AG09309 (cell line): ENCODE data around the gene AK1.
"Not testable (repeated sequence)": the region's sequence is repeated elsewhere in the genome, so short reads cannot be mapped to it uniquely, and the experiment has no call there.

Experiments used
- DNase-seq: peaks from one replicate; pipeline ENCODE4 v3.0.0-alpha.2; 2010; ENCODE audit warnings: low read depth
- H3K4me3 ChIP-seq: 2 replicates; pipeline ENCODE4 v1.5.1; 2011; ENCODE audit warnings: mild to moderate bottlenecking, low read depth, low read length, moderate library complexity; ENCODE audit not compliant: control insufficient read depth
- TF ChIP-seq, protein P1 (sequence below): IDR thresholded peaks from 2 replicates; pipeline ENCODE4 v1.5.1; 2011; ENCODE audit warnings: mild to moderate bottlenecking, low read depth, low read length, inconsistent platforms; ENCODE audit not compliant: insufficient read depth, control insufficient read depth; ENCODE audit errors: missing control alignments

AK1 gene

DNA sequence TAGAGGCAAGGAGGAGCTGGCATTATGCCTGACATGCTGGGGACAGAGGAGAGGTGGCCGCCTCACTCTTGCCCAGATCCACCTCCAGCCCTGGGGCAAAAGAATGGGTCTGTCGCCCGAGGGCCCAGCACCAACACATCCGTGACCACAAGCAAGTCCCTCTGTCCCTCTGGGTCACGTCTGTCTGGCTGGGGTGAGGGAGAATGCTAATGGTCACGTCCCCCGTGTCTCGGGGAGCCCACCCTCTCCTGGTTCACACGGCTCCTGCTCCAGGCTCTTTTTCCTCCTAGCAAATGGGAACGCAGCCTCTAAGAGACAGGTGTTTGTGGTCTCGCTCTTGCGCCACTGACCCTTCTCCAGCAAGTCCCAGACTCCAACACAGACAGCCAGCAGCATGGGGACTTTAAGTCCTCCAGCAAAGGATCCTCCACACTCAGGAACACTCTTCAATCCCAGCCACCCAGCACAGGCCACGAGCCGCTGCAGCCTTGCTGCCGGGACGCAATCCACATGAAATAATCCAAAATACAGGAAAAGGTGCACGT lies 27.1 kb downstream of the AK1 start:
- no peak for DNase-seq
- TF ChIP-seq, protein P1, sequence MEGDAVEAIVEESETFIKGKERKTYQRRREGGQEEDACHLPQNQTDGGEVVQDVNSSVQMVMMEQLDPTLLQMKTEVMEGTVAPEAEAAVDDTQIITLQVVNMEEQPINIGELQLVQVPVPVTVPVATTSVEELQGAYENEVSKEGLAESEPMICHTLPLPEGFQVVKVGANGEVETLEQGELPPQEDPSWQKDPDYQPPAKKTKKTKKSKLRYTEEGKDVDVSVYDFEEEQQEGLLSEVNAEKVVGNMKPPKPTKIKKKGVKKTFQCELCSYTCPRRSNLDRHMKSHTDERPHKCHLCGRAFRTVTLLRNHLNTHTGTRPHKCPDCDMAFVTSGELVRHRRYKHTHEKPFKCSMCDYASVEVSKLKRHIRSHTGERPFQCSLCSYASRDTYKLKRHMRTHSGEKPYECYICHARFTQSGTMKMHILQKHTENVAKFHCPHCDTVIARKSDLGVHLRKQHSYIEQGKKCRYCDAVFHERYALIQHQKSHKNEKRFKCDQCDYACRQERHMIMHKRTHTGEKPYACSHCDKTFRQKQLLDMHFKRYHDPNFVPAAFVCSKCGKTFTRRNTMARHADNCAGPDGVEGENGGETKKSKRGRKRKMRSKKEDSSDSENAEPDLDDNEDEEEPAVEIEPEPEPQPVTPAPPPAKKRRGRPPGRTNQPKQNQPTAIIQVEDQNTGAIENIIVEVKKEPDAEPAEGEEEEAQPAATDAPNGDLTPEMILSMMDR: no peak

DNA sequence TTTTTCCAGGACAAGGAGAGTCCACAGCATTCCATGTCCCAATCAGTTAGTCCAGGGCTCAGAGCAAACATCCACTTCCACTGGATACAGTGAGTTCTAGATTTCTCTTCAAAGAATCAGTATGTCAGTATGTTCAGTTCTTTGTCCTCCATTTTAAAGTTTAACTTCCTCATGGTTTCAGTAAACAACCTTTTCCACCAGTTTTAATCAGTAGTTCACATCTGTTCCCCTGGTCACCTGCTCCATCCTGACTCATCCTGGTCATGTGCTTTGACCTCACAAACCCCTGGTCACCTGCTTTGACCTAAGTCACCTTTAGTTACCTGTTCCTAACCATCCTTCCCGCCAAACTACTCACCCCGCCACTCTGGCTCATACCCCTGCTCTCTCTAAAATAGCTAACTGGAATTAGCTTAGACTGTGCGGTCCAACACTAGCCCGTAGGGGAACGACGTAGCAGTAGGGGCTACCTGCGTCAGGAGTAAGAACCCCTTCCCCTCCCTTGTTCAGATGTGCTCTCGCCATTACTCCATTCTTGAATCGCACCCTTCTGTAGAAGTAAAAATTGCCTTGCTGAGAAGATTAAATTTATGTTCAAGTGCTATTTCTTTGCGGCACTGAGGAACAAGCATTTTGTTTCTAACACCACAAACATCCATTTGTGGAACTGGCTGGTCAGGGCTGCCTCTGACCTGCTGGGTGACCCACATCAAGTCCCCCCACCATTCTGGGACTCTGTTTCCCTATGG lies 28.5 kb downstream of the AK1 start:
- TF ChIP-seq, protein P1: no peak
- H3K4me3 ChIP-seq: no peak overlapping the region
- DNase-seq: no peak

More for the DNA sequence above, 27.1 kb downstream of the AK1 start:
- H3K4me3 ChIP-seq: no peak overlapping the region

DNA sequence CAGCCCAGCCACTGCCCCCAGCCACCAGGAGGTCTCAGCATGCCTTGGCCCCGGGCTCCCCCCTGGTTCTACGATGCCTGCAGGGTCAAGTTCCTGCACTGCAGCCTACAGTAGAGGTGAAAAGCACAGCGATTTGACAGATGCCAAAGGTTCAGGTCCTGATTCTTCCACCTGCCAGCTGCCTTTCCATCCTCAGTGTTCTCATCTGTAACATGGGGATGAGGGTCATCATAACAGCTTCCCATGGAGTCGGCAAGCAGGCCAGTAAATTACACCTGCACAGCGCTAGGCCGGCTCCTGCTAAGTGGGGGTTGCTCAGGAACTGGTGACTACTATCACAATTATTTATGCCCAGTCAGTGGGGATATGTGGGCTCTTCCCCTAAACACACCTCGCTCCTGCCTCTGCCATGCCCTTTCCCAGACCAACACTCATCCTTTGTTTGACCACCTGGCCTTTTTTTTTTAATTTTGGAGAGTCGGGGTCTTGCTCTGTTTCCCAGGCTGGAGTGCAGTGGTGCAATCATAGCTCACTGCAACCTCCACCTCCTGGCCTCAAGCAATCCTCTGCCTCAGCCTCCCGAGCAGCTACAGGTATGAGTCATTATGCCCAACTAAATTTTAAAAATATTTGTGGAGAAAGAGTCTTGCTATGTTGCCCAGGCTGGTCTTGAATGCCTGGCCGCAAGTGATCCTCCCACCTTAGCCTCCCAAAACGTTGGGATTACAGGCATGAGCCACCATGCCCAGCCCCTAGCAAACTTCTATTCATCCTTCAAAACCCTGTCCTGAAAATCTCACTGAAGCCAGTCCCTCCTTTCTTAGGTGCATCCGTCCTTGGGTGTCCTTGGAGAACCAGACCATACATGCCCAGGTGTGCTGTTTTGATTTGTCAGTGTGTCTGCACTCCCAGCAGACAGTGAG lies 29.4 kb downstream of the AK1 start:
- no peak for DNase-seq
- TF ChIP-seq, protein P1: no peak
- H3K4me3 ChIP-seq: no peak overlapping the region

DNA sequence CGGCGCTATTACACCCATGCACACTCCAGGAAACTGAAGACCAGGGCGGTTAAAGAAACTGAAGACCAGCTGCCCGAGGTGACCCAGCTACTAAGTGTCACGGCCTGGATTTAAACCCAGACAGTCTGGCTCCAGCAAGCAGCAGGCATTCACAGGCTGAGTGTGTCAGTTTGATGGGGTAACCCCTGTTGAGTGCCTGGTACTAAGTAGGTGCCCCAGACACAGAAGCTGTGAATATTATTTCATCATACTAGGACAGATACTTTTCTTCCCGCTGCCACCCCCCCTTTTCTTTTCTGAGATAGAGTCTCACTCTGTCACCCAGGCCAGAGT lies 30.3 kb downstream of the AK1 start:
- DNase-seq: no peak
- TF ChIP-seq, protein P1: no peak
- no peak overlapping the region for H3K4me3 ChIP-seq

DNA sequence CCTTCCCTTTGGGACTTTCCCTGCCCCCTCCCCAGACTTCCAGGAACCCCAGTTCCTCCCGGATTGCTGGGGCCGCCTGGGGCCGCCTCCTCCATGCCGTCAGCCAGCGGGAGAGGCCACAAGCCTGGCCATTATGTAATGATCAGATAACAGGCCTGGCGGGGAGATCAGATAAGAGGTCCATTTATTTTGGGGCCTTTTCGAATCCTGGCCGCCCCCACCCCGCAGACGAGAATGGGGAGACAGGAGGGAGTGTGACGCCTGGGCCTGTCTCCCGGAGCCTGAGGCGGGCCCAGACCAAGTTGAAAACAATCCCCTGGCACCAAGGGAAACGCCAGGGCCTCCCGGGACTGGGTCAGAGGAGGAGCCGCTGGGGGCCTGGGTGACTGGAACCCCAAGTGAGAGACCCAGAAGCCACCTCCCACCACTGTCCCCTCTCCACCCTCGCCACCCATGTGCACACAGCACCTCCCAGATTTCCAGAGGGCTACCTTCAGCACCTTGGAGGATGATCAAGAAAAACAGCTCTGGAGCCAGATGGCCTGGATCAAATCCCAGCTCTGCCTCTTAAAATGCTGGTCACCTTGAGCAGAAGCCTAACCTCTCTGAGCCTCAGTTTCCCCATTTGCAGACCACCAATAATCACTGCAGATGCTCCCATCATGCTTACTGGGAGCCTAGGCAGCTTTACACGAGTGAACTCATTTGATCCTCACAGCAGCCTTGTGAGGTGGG lies 30.9 kb downstream of the AK1 start:
- TF ChIP-seq, protein P1: no peak
- no peak for DNase-seq
- H3K4me3 ChIP-seq: no peak overlapping the region

DNA sequence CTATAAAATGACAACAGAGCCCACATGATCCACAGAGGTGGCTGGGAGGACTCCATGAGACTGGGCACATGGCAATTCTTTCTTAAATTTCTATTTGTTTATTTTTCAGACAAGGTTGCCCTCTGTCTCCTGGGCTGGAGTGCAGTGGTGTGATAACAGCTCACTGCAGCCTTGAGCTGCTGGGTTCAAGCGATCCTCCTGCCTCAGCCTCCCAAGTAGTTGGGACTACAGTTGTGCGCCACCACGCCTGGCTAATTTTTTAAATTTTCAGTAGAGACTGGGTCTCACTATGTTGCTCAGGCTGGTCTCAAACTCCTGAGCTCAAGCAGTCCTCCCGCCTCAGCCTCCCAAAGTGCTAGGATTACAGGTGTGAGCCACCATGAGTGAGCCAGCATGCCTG lies 31.9 kb downstream of the AK1 start:
- DNase-seq, H3K4me3 ChIP-seq: not testable (repeated sequence)
